IPS-NIHi7 (cell line): ENCODE measurements around the gene DMRT2.
A peak's percentile ranks its signal among the peaks of the same experiment; 100 is the strongest.

Source experiments
- DNase-seq: peaks from one replicate; pipeline ENCODE4 v3.0.0; 2012; ENCODE audit warnings: mixed read lengths; ENCODE audit errors: extremely low spot score

Gene DMRT2

GRCh38 chr9:1047591-1048230 lies 2.4 kb upstream of the DMRT2 start:
- no peak for DNase-seq

GRCh38 chr9:1048231-1048619 lies 1.9 kb upstream of the DMRT2 start:
- no peak for DNase-seq

GRCh38 chr9:1048811-1049210 lies 1.3 kb upstream of the DMRT2 start:
- no peak for DNase-seq

GRCh38 chr9:1049641-1050040 lies 516 bp upstream of the DMRT2 start:
- no peak for DNase-seq

GRCh38 chr9:1051210-1051583 lies 1.0 kb downstream of the DMRT2 start:
- no peak for DNase-seq

GRCh38 chr9:1051584-1052275 lies 1.6 kb downstream of the DMRT2 start:
- DNase-seq: peak; percentile 63

- peak; percentile 31 for DNase-seq
Measured at GRCh38 chr9:1052365-1053281, 2.5 kb downstream of the DMRT2 start.

- no peak for DNase-seq
Measured at GRCh38 chr9:1053282-1053621, 3.1 kb downstream of the DMRT2 start.

GRCh38 chr9:1053986-1054425 lies 3.8 kb downstream of the DMRT2 start:
- no peak for DNase-seq

- DNase-seq: no peak
Measured at GRCh38 chr9:1055166-1055565, 5.0 kb downstream of the DMRT2 start.

- DNase-seq: no peak
Measured at GRCh38 chr9:1057910-1058309, 7.8 kb downstream of the DMRT2 start.

- DNase-seq: no peak
Measured at GRCh38 chr9:1058826-1059487, 8.8 kb downstream of the DMRT2 start.

- no peak for DNase-seq
Measured at GRCh38 chr9:1065130-1065529, 15.0 kb downstream of the DMRT2 start.

GRCh38 chr9:1070692-1071091 lies 20.5 kb downstream of the DMRT2 start:
- DNase-seq: no peak

GRCh38 chr9:1071730-1072129 lies 21.6 kb downstream of the DMRT2 start:
- DNase-seq: no peak

- no peak for DNase-seq
Measured at GRCh38 chr9:1073497-1073896, 23.3 kb downstream of the DMRT2 start.

- no peak for DNase-seq
Measured at GRCh38 chr9:1077616-1078015, 27.5 kb downstream of the DMRT2 start.

GRCh38 chr9:1083325-1083913 lies 33.3 kb downstream of the DMRT2 start:
- DNase-seq: peak; percentile 60

GRCh38 chr9:1085086-1085485 lies 34.9 kb downstream of the DMRT2 start:
- no peak for DNase-seq

- no peak for DNase-seq
Measured at GRCh38 chr9:1086517-1086916, 36.4 kb downstream of the DMRT2 start.

GRCh38 chr9:1087120-1087881 lies 37.1 kb downstream of the DMRT2 start:
- no peak for DNase-seq
